Nephron (organoid): ENCODE results near the gene TSPAN8.
A peak's percentile ranks its signal among the peaks of the same experiment; 100 is the strongest.

ENCODE experiments used
- H3K27ac Mint-ChIP-seq, 3 experiments: 2 replicates each; pipeline ENCODE4 v1.8.0; 2020; ENCODE audit warnings: mixed read lengths in 3 of 3, mild to moderate bottlenecking in 2 of 3, moderate library complexity in 1 of 3
- H3K27me3 Mint-ChIP-seq: 2 replicates; pipeline ENCODE4 v1.8.0; 2021; ENCODE audit warnings: low read depth, mild to moderate bottlenecking, moderate library complexity, mixed read lengths
- H3K36me3 Mint-ChIP-seq: 2 replicates; pipeline ENCODE4 v1.8.0; 2020; ENCODE audit warnings: low read depth, mixed read lengths
- H3K4me1 Mint-ChIP-seq: 2 replicates; pipeline ENCODE4 v1.8.0; 2020; ENCODE audit warnings: mixed read lengths
- H3K4me3 Mint-ChIP-seq, 3 experiments: 2 replicates each; pipeline ENCODE4 v1.8.0; 2020; ENCODE audit warnings: mild to moderate bottlenecking in 3 of 3, mixed read lengths in 3 of 3, moderate library complexity in 2 of 3
- H3K9me3 Mint-ChIP-seq: 2 replicates; pipeline ENCODE4 v1.8.0; 2020; ENCODE audit warnings: mixed read lengths
- TF ChIP-seq, protein P1 (sequence below), 3 experiments: fragments of 200-600 bp; sonication (generic); IDR thresholded peaks; one replicate each; pipeline ENCODE4 v1.5.0; 2021; ENCODE audit warnings: antibody characterized with exemption in 3 of 3; ENCODE audit not compliant: unreplicated experiment in 3 of 3

The TSPAN8 gene

GRCh38 chr12:71130521-71131069 lies 27.2 kb downstream of the TSPAN8 start:
- no peak overlapping the region for H3K4me3 Mint-ChIP-seq
- H3K4me1 Mint-ChIP-seq: peaks cover 23% of the 10 kb centered on the region
- H3K36me3 Mint-ChIP-seq: no peaks in the 10 kb centered on the region
- TF ChIP-seq, protein P1, sequence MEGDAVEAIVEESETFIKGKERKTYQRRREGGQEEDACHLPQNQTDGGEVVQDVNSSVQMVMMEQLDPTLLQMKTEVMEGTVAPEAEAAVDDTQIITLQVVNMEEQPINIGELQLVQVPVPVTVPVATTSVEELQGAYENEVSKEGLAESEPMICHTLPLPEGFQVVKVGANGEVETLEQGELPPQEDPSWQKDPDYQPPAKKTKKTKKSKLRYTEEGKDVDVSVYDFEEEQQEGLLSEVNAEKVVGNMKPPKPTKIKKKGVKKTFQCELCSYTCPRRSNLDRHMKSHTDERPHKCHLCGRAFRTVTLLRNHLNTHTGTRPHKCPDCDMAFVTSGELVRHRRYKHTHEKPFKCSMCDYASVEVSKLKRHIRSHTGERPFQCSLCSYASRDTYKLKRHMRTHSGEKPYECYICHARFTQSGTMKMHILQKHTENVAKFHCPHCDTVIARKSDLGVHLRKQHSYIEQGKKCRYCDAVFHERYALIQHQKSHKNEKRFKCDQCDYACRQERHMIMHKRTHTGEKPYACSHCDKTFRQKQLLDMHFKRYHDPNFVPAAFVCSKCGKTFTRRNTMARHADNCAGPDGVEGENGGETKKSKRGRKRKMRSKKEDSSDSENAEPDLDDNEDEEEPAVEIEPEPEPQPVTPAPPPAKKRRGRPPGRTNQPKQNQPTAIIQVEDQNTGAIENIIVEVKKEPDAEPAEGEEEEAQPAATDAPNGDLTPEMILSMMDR (IDR thresholded peaks at IDR 0.05; ENCODE audit: unreplicated experiment in 3 of 3): no peak
- no peaks in the 10 kb centered on the region for H3K9me3 Mint-ChIP-seq
- peaks cover 2% of the 10 kb centered on the region for H3K27me3 Mint-ChIP-seq
- no peak overlapping the region for H3K27ac Mint-ChIP-seq

- no peaks in the 10 kb centered on the region for H3K9me3 Mint-ChIP-seq
- H3K27me3 Mint-ChIP-seq: no peaks in the 10 kb centered on the region
- peaks cover 33% of the 10 kb centered on the region for H3K4me1 Mint-ChIP-seq
- no peaks in the 10 kb centered on the region for H3K36me3 Mint-ChIP-seq
- H3K27ac Mint-ChIP-seq: no peak overlapping the region
- H3K4me3 Mint-ChIP-seq: no peak overlapping the region
- TF ChIP-seq, protein P1 (IDR thresholded peaks at IDR 0.05; ENCODE audit: unreplicated experiment in 3 of 3): no peak
These were observed 28.4 kb downstream of the TSPAN8 start for GRCh38 chr12:71129364-71129763.

GRCh38 chr12:71128191-71128788 lies 29.5 kb downstream of the TSPAN8 start:
- H3K36me3 Mint-ChIP-seq: no peaks in the 10 kb centered on the region
- H3K9me3 Mint-ChIP-seq: no peaks in the 10 kb centered on the region
- H3K4me3 Mint-ChIP-seq: no peak overlapping the region
- H3K27me3 Mint-ChIP-seq: no peaks in the 10 kb centered on the region
- TF ChIP-seq, protein P1 (IDR thresholded peaks at IDR 0.05; ENCODE audit: unreplicated experiment in 3 of 3): no peak
- H3K4me1 Mint-ChIP-seq: peaks cover 33% of the 10 kb centered on the region
- H3K27ac Mint-ChIP-seq: no peak overlapping the region

DNA sequence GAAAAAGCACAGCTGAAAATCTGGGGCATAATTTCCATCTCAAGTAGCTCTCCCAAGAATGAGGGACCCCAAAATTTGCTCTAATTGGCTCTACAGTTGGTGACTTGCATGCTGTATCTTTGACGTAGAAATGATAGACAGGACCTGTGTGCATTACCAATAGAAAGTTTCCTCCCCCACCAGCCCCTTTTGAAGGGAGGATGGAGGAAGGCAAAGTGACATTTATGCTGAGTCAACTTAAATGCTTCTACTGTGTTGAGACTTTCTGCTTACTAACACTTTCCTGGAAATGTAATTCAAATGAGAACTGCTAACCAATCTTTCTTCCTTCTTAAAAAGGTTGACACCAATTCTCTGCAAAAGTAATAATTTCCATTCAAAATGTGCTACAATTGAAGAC lies 31.9 kb downstream of the TSPAN8 start:
- no peak overlapping the region for H3K4me3 Mint-ChIP-seq
- no peaks in the 10 kb centered on the region for H3K27me3 Mint-ChIP-seq
- H3K27ac Mint-ChIP-seq: peak overlapping the region in 2 of 3 experiments; percentile 33 to 51
- peaks cover 33% of the 10 kb centered on the region for H3K4me1 Mint-ChIP-seq
- TF ChIP-seq, protein P1 (IDR thresholded peaks at IDR 0.05; ENCODE audit: unreplicated experiment in 3 of 3): no peak
- H3K36me3 Mint-ChIP-seq: no peaks in the 10 kb centered on the region
- H3K9me3 Mint-ChIP-seq: no peaks in the 10 kb centered on the region

DNA sequence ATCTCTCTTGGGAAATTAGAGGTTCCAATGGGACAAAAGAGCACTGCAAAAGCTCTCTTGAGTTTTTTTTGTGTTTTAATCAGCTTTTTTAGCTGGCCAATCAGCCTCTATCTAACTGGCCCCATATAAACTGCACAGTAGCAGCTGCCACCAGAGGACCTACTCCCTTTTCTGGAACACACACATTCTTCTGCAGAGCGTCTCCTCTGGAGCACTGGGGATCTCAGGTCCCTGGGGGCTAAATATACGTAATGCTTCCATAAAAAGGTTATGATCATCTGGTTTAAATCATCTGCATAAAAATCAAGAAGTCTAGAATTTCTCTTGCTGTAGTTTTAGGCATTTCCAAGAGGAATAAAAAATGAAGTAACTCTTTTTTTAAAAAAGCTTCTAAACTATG lies 32.3 kb downstream of the TSPAN8 start:
- Mint-ChIP-seq H3K27ac (peak overlapping the region in 2 of 3 experiments; percentile 33 to 51), H3K27me3 (no peaks in the 10 kb centered on the region), H3K4me1 (peaks cover 30% of the 10 kb centered on the region), H3K9me3 (no peaks in the 10 kb centered on the region), H3K4me3 (no peak overlapping the region), H3K36me3 (no peaks in the 10 kb centered on the region)
- TF ChIP-seq, protein P1 (IDR thresholded peaks at IDR 0.05; ENCODE audit: unreplicated experiment in 3 of 3): peak in 1 of 3 experiments; percentile 11
